Mesothelial cell of epicardium (in vitro differentiated cells): ENCODE measurements around the gene SUPT20HL1. TPM values are rescaled to one million over a fixed set of nuclear protein-coding genes. Genes with fewer than 3 reads are reported as not detected.

ENCODE experiments used
- DNase-seq, 2 experiments: peaks; one replicate each; pipeline ENCODE4 v3.0.0; 2021; ENCODE audit warnings: low spot score in 2 of 2; ENCODE audit not compliant: unreplicated experiment in 2 of 2
- H3K27ac Mint-ChIP-seq: 2 replicates; pipeline ENCODE4 v1.8.0; 2021; ENCODE audit warnings: mixed read lengths
- H3K27me3 Mint-ChIP-seq: 2 replicates; pipeline ENCODE4 v1.8.0; 2021; ENCODE audit warnings: low read depth, mixed read lengths
- H3K36me3 Mint-ChIP-seq: 2 replicates; pipeline ENCODE4 v1.8.0; 2021; ENCODE audit warnings: mixed read lengths
- H3K4me1 Mint-ChIP-seq: 2 replicates; pipeline ENCODE4 v1.8.0; 2021; ENCODE audit warnings: mixed read lengths
- H3K4me3 Mint-ChIP-seq: 2 replicates; pipeline ENCODE4 v1.8.0; 2021; ENCODE audit warnings: mild to moderate bottlenecking, moderate library complexity, mixed read lengths
- H3K9me3 Mint-ChIP-seq: 2 replicates; pipeline ENCODE4 v1.8.0; 2021; ENCODE audit warnings: mixed read lengths
- total RNA-seq: library from RNA; stranded (reverse); gene quantifications from 3 replicates; pipeline ENCODE4 v1.2.1, GENCODE V29; 2021
- TF ChIP-seq, protein P1 (sequence below): fragments of 200-600 bp; sonication (generic); IDR thresholded peaks from one replicate; pipeline ENCODE4 v1.5.0; 2021; ENCODE audit warnings: antibody characterized with exemption; ENCODE audit not compliant: unreplicated experiment

Gene SUPT20HL1
- total RNA-seq, 1 donor from 2014 or later, result not detected

- Mint-ChIP-seq H3K4me1 (peaks cover 17% of the 10 kb centered on the region), H3K36me3 (no peaks in the 10 kb centered on the region), H3K27ac (no peak overlapping the region), H3K4me3 (no peak overlapping the region), H3K27me3 (peaks cover 38% of the 10 kb centered on the region), H3K9me3 (no peaks in the 10 kb centered on the region)
- no peak for DNase-seq
- TF ChIP-seq, protein P1, sequence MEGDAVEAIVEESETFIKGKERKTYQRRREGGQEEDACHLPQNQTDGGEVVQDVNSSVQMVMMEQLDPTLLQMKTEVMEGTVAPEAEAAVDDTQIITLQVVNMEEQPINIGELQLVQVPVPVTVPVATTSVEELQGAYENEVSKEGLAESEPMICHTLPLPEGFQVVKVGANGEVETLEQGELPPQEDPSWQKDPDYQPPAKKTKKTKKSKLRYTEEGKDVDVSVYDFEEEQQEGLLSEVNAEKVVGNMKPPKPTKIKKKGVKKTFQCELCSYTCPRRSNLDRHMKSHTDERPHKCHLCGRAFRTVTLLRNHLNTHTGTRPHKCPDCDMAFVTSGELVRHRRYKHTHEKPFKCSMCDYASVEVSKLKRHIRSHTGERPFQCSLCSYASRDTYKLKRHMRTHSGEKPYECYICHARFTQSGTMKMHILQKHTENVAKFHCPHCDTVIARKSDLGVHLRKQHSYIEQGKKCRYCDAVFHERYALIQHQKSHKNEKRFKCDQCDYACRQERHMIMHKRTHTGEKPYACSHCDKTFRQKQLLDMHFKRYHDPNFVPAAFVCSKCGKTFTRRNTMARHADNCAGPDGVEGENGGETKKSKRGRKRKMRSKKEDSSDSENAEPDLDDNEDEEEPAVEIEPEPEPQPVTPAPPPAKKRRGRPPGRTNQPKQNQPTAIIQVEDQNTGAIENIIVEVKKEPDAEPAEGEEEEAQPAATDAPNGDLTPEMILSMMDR, result no peak
Observed at GRCh38 chrX:24369816-24370215, 9.4 kb downstream of the SUPT20HL1 start.

DNA sequence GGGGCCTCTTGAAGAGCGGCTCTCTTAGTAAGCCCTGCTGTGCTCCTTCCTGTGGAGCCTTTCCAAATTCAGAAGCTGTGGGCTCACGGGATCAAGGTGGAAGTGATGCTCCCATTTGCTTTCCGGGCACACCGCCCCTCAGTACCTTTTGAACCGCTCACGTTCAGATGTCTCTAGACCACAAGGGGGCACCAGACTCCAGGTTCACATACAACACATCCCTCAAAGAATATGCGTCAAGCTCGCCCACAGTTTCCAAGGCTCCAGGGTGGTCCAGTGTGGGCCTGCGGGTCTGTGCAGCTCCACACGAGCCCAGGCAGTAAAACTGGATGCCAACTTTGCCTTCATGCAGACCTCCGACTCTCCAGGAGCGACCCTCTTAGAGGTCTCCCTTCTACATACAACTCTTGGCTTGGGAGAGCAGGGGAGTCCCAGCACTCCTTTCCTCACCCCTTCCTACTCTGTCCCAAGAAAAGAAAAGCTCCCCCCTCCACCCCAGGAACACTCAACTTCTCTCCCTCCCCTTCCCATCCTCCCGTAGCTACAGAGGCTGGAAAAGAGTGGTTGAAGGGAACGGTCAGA lies 11.0 kb downstream of the SUPT20HL1 start:
- no peaks in the 10 kb centered on the region for H3K36me3 Mint-ChIP-seq
- peak overlapping the region; percentile 60 for H3K4me3 Mint-ChIP-seq
- no peaks in the 10 kb centered on the region for H3K9me3 Mint-ChIP-seq
- H3K4me1 Mint-ChIP-seq, result peaks cover 17% of the 10 kb centered on the region
- peaks cover 37% of the 10 kb centered on the region for H3K27me3 Mint-ChIP-seq
- peak in 1 of 2 experiments; percentile 70 for DNase-seq
- no peak overlapping the region for H3K27ac Mint-ChIP-seq
- TF ChIP-seq, protein P1, result peak; percentile 77

DNA sequence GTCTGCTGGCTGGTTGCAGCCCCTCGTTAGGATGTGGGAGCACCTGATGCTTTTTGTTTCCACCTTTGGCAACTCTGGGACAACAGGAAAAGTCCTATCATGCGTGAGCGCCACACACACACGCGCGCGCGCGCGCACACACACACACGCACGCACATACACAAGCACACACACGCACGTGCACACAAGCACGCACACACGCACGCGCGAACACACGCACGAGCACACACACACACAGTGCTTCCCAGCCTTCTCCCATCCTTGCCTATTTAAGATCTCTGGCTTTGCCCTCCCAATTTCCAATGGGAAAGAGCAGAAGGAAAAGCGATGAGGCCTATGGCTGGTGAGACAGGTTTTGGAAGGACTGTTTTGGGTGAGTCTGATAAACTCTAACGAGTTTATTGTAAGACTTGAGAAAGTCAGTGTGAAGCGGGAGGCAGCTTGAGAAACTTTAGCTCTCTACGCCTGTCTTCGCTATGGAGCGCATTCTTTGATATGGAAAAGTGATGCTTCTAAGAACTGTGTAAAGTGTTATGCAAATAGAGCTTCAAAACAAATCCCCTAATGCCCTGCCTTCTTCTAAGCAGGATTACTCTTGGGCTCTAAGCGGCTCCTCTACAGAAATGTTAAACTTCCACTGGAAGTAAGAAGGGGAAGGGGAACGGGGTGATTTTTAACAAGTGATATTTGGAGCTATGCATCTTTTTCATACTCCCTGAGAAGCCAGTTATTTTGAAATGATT lies 11.8 kb downstream of the SUPT20HL1 start:
- H3K27me3 Mint-ChIP-seq, result peaks cover 38% of the 10 kb centered on the region
- no peaks in the 10 kb centered on the region for H3K9me3 Mint-ChIP-seq
- peak overlapping the region; percentile 60 for H3K4me3 Mint-ChIP-seq
- TF ChIP-seq, protein P1, result no peak
- no peaks in the 10 kb centered on the region for H3K36me3 Mint-ChIP-seq
- H3K4me1 Mint-ChIP-seq, result peaks cover 17% of the 10 kb centered on the region
- H3K27ac Mint-ChIP-seq, result no peak overlapping the region
- no peak for DNase-seq

GRCh38 chrX:24375600-24376131 lies 15.2 kb downstream of the SUPT20HL1 start:
- peaks cover 48% of the 10 kb centered on the region for H3K27me3 Mint-ChIP-seq
- H3K9me3 Mint-ChIP-seq, result no peaks in the 10 kb centered on the region
- no peak for DNase-seq
- H3K4me3 Mint-ChIP-seq, result no peak overlapping the region
- peaks cover 16% of the 10 kb centered on the region for H3K4me1 Mint-ChIP-seq
- TF ChIP-seq, protein P1, result no peak
- no peaks in the 10 kb centered on the region for H3K36me3 Mint-ChIP-seq
- no peak overlapping the region for H3K27ac Mint-ChIP-seq

DNA sequence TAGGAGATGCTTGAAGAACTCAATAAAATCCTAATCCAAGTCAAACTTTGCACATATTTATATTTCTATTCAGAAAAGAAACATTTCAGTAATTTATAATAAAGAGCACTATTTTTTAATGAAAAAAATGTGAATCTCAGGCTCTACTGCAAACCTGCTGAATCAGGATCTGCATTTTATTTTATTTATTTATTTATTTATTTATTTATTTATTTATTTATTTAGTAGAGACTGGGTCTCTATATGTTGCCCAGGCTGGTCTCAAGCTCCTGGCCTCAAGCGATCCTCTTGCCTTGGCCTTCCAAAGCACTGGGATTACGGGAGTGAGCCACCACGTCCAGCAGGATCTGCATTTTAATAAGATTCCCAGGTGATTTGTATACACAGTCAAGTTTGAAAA lies 16.0 kb downstream of the SUPT20HL1 start:
- no peak overlapping the region for H3K27ac Mint-ChIP-seq
- H3K36me3 Mint-ChIP-seq, result no peaks in the 10 kb centered on the region
- no peaks in the 10 kb centered on the region for H3K9me3 Mint-ChIP-seq
- peaks cover 9% of the 10 kb centered on the region for H3K4me1 Mint-ChIP-seq
- peaks cover 43% of the 10 kb centered on the region for H3K27me3 Mint-ChIP-seq
- TF ChIP-seq, protein P1, result no peak
- DNase-seq, result no peak
- H3K4me3 Mint-ChIP-seq, result no peak overlapping the region
